Right lobe of liver (tissue), 4 donors: ENCODE results near the gene TOMM5.

Source experiments
- POLR2A ChIP-seq: fragments of 450-650 bp; IDR thresholded peaks from one replicate; pipeline ENCODE4 v1.6.1; 2017; ENCODE audit warnings: antibody characterized with exemption, mild to moderate bottlenecking
- TF ChIP-seq, protein P1 (sequence below), 4 donors: fragments of 200-600 bp in 3 of 4; fragments of 450-650 bp in 1 of 4; IDR thresholded peaks; one replicate each; pipeline versions ENCODE4 v1.5.1 to v1.8.0; 2016 to 2022; ENCODE audit warnings: antibody characterized with exemption in 4 of 4, mild to moderate bottlenecking in 2 of 4
- donor health status: DM: no; HTN: no; CAD: no.
- donor health status: DM: no; HTN: no; CAD: no.
- donor health status: DM: no; HTN: yes; CAD: no.

- TF ChIP-seq, protein P1, sequence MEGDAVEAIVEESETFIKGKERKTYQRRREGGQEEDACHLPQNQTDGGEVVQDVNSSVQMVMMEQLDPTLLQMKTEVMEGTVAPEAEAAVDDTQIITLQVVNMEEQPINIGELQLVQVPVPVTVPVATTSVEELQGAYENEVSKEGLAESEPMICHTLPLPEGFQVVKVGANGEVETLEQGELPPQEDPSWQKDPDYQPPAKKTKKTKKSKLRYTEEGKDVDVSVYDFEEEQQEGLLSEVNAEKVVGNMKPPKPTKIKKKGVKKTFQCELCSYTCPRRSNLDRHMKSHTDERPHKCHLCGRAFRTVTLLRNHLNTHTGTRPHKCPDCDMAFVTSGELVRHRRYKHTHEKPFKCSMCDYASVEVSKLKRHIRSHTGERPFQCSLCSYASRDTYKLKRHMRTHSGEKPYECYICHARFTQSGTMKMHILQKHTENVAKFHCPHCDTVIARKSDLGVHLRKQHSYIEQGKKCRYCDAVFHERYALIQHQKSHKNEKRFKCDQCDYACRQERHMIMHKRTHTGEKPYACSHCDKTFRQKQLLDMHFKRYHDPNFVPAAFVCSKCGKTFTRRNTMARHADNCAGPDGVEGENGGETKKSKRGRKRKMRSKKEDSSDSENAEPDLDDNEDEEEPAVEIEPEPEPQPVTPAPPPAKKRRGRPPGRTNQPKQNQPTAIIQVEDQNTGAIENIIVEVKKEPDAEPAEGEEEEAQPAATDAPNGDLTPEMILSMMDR (IDR thresholded peaks at IDR 0.05): no peak
- no peak for TF ChIP-seq POLR2A
Measured at GRCh38 chr9:37619806-37620205, 27.4 kb upstream of the TOMM5 start.
